Measurements from ENCODE around the gene ACOX3.
A peak's percentile ranks its signal among the peaks of the same experiment; 100 is the strongest.

Gene ACOX3

DNA sequence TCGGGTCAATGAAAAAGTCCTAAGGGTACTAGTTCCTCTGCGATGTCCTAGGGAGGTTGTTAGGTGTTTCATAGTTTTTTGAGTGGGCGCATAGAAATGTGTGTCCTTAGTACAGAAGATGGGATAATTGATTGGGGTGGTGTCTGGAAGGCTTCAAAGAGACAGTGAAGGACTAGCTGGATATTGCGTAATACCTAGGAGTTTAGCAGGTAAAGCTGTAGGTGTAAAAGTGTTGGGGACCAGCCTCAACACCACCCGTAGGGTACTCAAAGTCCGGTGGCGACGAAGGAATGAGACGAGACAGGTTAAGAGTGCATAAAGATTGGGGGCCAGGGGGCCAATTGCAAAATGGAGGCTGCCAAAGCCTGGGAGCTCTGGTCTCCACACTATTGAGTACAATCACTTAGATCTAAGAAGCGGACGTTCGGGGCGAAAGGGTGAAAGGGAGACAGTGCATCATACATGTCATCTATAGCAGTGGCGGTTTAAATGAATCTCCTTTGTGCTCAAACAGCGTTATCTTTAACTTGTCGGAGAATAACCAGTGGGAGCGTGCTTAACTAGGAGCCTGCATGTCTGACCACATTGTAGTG is 1.1 kb upstream of the ACOX3 start:
- TF ChIP-seq, protein P1, sequence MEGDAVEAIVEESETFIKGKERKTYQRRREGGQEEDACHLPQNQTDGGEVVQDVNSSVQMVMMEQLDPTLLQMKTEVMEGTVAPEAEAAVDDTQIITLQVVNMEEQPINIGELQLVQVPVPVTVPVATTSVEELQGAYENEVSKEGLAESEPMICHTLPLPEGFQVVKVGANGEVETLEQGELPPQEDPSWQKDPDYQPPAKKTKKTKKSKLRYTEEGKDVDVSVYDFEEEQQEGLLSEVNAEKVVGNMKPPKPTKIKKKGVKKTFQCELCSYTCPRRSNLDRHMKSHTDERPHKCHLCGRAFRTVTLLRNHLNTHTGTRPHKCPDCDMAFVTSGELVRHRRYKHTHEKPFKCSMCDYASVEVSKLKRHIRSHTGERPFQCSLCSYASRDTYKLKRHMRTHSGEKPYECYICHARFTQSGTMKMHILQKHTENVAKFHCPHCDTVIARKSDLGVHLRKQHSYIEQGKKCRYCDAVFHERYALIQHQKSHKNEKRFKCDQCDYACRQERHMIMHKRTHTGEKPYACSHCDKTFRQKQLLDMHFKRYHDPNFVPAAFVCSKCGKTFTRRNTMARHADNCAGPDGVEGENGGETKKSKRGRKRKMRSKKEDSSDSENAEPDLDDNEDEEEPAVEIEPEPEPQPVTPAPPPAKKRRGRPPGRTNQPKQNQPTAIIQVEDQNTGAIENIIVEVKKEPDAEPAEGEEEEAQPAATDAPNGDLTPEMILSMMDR (IDR thresholded peaks at IDR 0.05; ENCODE audit: borderline replicate concordance, insufficient read depth, low read depth, low read length) = no peak

DNA sequence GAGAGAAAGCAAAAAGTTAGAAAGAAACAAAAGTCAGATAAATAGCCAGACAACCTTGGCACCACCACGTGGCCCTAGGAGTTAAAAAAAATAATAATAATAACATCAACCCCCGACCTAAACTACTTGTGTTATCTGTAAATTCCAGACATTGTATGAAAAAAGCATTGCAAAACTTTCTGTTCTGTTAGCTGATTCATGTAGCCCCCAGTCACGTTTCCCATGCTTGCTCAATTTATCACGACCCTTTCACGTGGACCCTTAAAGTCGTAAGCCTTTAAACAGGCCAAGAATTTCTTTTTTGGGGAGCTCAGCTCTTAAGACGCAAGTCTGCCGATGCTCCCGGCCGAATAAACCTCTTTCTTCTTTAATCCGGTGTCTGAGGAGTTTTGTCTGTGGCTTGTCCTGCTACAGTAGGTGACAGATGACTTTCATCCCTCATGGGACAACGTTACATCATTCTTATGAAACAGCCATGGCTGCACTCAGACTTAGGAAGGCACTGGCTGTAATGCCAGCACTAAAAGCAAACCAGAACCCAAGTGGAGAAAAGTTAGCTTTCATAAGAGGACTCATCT is 520 bp downstream of the ACOX3 start:
- TF ChIP-seq, protein P1 (IDR thresholded peaks at IDR 0.05; ENCODE audit: borderline replicate concordance, insufficient read depth, low read depth, low read length) = no peak
- peak overlapping the region; percentile 88 for H3K4me3 ChIP-seq (ENCODE audit: low read depth, low read length)

More for the DNA sequence above, 1.1 kb upstream of the ACOX3 start:
- peak overlapping the region; percentile 88 for H3K4me3 ChIP-seq (ENCODE audit: low read depth, low read length)

DNA sequence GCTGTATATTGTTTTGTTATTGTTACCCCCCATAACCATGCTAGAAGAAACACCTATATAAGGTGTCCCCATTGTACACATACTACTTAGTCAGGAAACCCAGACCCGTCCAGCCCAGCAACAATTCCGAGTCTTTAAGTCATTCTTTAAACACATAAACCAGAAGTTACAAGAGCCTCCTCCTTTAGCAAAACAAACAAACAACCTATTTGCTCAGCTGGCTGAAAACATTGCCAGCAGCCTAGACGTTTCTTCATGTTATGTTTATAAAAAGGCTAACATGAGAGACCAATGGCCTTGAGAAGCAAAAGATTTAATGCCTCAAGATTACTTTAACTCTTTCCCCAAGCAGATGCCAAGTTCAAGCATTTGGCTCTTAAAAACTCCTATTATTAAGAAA is 1.4 kb downstream of the ACOX3 start:
- TF ChIP-seq, protein P1 (IDR thresholded peaks at IDR 0.05; ENCODE audit: borderline replicate concordance, insufficient read depth, low read depth, low read length) = no peak
- H3K4me3 ChIP-seq (ENCODE audit: low read depth, low read length) = no peak overlapping the region

DNA sequence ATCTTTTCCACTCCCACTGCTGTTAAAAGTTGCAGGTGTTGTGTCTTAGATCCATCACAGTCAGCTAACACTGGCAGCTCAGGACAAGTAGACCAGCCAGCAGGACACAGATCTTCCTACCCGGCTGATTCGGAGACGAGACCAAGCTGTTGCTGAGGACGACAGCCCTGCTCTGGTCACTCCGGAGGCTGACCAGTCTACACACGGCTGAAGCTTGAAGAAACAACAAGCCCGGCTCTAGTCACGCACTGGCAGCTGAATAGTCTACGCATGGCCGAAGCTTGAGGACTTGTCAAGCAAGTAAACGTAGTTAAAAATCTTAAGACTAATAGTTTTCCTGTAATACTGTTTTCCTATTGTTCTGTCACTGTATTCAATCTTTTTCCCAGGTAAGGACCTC is 1.8 kb downstream of the ACOX3 start:
- TF ChIP-seq, protein P1 (IDR thresholded peaks at IDR 0.05; ENCODE audit: borderline replicate concordance, insufficient read depth, low read depth, low read length) = no peak
- no peak overlapping the region for H3K4me3 ChIP-seq (ENCODE audit: low read depth, low read length)

DNA sequence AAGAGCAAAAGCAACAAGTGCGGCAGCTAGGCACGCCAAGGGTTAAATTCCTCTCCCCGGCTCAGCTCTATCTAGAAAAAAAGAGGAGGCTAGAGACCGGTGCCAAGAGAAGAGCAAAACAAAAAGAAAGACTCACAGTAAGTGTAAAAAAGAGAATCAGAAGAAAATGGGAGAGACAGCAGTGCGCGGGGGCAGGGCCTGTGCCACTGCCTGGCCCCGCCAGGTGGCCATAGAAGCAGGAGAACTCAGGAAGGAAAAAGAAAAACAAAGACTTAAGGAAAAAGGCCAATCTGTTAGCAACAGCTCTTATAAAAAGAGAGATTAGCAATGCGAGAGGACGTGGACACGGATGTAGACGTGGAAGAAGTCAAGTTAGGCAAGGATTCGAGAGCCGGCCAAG is 3.2 kb downstream of the ACOX3 start:
- TF ChIP-seq, protein P1 (IDR thresholded peaks at IDR 0.05; ENCODE audit: borderline replicate concordance, insufficient read depth, low read depth, low read length) = no peak
- H3K4me3 ChIP-seq (ENCODE audit: low read depth, low read length) = no peak overlapping the region

DNA sequence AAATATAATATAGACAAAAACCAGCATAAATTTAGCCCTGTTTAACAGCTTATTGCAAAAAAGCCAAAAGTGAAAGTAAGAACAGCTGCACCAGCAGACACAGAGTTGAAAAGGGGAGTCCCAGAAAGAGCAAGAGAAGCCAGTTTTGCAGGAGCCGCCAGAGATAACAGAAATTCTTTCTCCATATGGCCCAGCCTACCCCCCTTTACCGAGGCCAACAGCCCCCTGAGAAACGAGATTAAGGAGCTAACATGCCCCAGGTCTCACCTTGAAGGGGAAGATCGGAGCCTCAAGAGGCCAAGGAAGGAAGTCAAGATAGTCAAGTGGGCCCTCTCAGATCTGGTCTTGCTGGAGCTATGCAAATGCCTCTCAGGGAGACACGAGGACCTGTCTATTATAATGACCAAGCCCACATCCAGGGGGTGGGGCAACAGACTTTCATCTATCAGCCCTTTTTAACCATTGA is 4.8 kb downstream of the ACOX3 start:
- TF ChIP-seq, protein P1 (IDR thresholded peaks at IDR 0.05; ENCODE audit: borderline replicate concordance, insufficient read depth, low read depth, low read length) = no peak
- peak overlapping the region; percentile 61 for H3K4me3 ChIP-seq (ENCODE audit: low read depth, low read length)
